Stimulated activated naive CD4-positive, alpha-beta T cell (primary cell): ENCODE measurements around the gene GYPC.

ENCODE experiments used
- DNase-seq, 6 experiments: peaks; one replicate each; lab custom pipeline; 2025; lab: John Stamatoyannopoulos, UW

Gene GYPC

GRCh38 chr2:126649101-126649500, 6.9 kb upstream of the GYPC start:
- no peak for DNase-seq

- DNase-seq, result no peak
Observed at GRCh38 chr2:126650994-126651393, 5.0 kb upstream of the GYPC start.

- DNase-seq, result no peak
Observed at GRCh38 chr2:126652323-126652891, 3.6 kb upstream of the GYPC start.

- no peak for DNase-seq
Observed at GRCh38 chr2:126653109-126653508, 2.8 kb upstream of the GYPC start.

GRCh38 chr2:126653761-126654160, 2.2 kb upstream of the GYPC start:
- DNase-seq, result no peak

GRCh38 chr2:126655051-126655450, 907 bp upstream of the GYPC start:
- peak in 1 of 6 experiments; percentile 36 for DNase-seq

- peak; percentile 9 to 67 (median 38) for DNase-seq
Observed at GRCh38 chr2:126656431-126657147, 631 bp downstream of the GYPC start.

- DNase-seq, result peak; percentile 41 to 70 (median 58)
Observed at GRCh38 chr2:126657148-126657635, 1.2 kb downstream of the GYPC start.

GRCh38 chr2:126657636-126658318, 1.8 kb downstream of the GYPC start:
- peak; percentile 41 to 75 (median 58) for DNase-seq

- no peak for DNase-seq
Observed at GRCh38 chr2:126658319-126658904, 2.5 kb downstream of the GYPC start.

- peak in 4 of 6 experiments; percentile 15 to 41 (median 26) for DNase-seq
Observed at GRCh38 chr2:126658905-126659561, 3.1 kb downstream of the GYPC start.

GRCh38 chr2:126659562-126660467, 3.9 kb downstream of the GYPC start:
- DNase-seq, result no peak

GRCh38 chr2:126660971-126661370, 5.0 kb downstream of the GYPC start:
- DNase-seq, result no peak

GRCh38 chr2:126661702-126662500, 5.9 kb downstream of the GYPC start:
- no peak for DNase-seq

GRCh38 chr2:126662621-126663020, 6.7 kb downstream of the GYPC start:
- DNase-seq, result peak in 3 of 6 experiments; percentile 25 to 53 (median 48)

- no peak for DNase-seq
Observed at GRCh38 chr2:126663184-126663963, 7.4 kb downstream of the GYPC start.

- DNase-seq, result peak in 2 of 6 experiments; percentile 21 to 38
Observed at GRCh38 chr2:126664234-126664633, 8.3 kb downstream of the GYPC start.

GRCh38 chr2:126664639-126665038, 8.7 kb downstream of the GYPC start:
- peak in 1 of 6 experiments; percentile 28 for DNase-seq

GRCh38 chr2:126665483-126665882, 9.5 kb downstream of the GYPC start:
- no peak for DNase-seq
